Right renal cortex interstitium (tissue), 3 donors: ENCODE measurements around the gene FARP2. TPM values are rescaled to one million over a fixed set of nuclear protein-coding genes. Genes with fewer than 3 reads are reported as not detected.
A peak's percentile ranks its signal among the peaks of the same experiment; 100 is the strongest.
"Not testable (repeated sequence)": the region's sequence is repeated elsewhere in the genome, so short reads cannot be mapped to it uniquely, and the experiment has no call there.

Experiments used
- DNase-seq, 3 donors: peaks; one replicate each; pipeline ENCODE4 v3.0.0-alpha.2; 2013; ENCODE audit warnings: low read depth in 3 of 3, low spot score in 2 of 3
- polyA plus RNA-seq, 3 donors: library from polyadenylated mRNA; unstranded; fragments of 120-200 nt; gene quantifications; one replicate each; pipeline ENCODE4 v1.2.1, GENCODE V29; 2013; ENCODE audit not compliant: insufficient read length in 3 of 3

The FARP2 gene
- polyA plus RNA-seq, 3 donors = 47.9 to 63.7 (median 54.9) TPM

- no peak for DNase-seq
Observed at GRCh38 chr2:241393524-241394196, 37.6 kb downstream of the FARP2 start.

- not testable (repeated sequence) for DNase-seq
Observed at GRCh38 chr2:241396809-241397208, 40.7 kb downstream of the FARP2 start.

- DNase-seq = no peak
Observed at GRCh38 chr2:241399941-241400922, 44.1 kb downstream of the FARP2 start.

GRCh38 chr2:241408849-241409248 is 52.8 kb downstream of the FARP2 start:
- no peak for DNase-seq

- no peak for DNase-seq
Observed at GRCh38 chr2:241410739-241411176, 54.7 kb downstream of the FARP2 start.

- DNase-seq = peak; percentile 29 to 43 (median 39)
Observed at GRCh38 chr2:241412144-241412543, 56.1 kb downstream of the FARP2 start.

GRCh38 chr2:241413501-241413900 is 57.4 kb downstream of the FARP2 start:
- DNase-seq = not testable (repeated sequence)

- no peak for DNase-seq
Observed at GRCh38 chr2:241413929-241414580, 58.0 kb downstream of the FARP2 start.

- no peak for DNase-seq
Observed at GRCh38 chr2:241415196-241415595, 59.1 kb downstream of the FARP2 start.

GRCh38 chr2:241417626-241418025 is 61.5 kb downstream of the FARP2 start:
- no peak for DNase-seq

- DNase-seq = no peak
Observed at GRCh38 chr2:241421330-241421729, 65.2 kb downstream of the FARP2 start.

- not testable (repeated sequence) for DNase-seq
Observed at GRCh38 chr2:241421942-241422341, 65.9 kb downstream of the FARP2 start.

- DNase-seq = no peak
Observed at GRCh38 chr2:241422350-241422749, 66.3 kb downstream of the FARP2 start.

GRCh38 chr2:241423489-241423888 is 67.4 kb downstream of the FARP2 start:
- DNase-seq = not testable (repeated sequence)

- no peak for DNase-seq
Observed at GRCh38 chr2:241425368-241425767, 69.3 kb downstream of the FARP2 start.

GRCh38 chr2:241430178-241430577 is 74.1 kb downstream of the FARP2 start:
- no peak for DNase-seq

- no peak for DNase-seq
Observed at GRCh38 chr2:241432824-241433448, 76.9 kb downstream of the FARP2 start.

GRCh38 chr2:241437179-241437578 is 81.1 kb downstream of the FARP2 start:
- DNase-seq = no peak

- DNase-seq = no peak
Observed at GRCh38 chr2:241441492-241441891, 85.4 kb downstream of the FARP2 start.

GRCh38 chr2:241443486-241444223 is 87.6 kb downstream of the FARP2 start:
- no peak for DNase-seq
